HCT116 (cell line): Measurements from ENCODE around the gene CPN2. TPM values are rescaled to one million over a fixed set of nuclear protein-coding genes. Genes with fewer than 3 reads are reported as not detected.

ENCODE experiments used
- ATAC-seq: fragments of 200-7000 bp; cut with Tn5 transposase; 2 replicates; pipeline ENCODE4 v1.9.1; 2020; ENCODE audit warnings: mild to moderate bottlenecking, moderate library complexity
- BruUV-seq: library from RNA; stranded (reverse); fragments of 400-500 nt; replicated peaks from 2 replicates; lab custom pipeline; 2021; lab: Mats Ljungman, UMichigan
- CTCF ChIA-PET: fragments of 300-600 bp; sonication (Branson Sonifier 250); formaldehyde crosslinking; loops from one replicate; lab custom pipeline; 2021; ENCODE audit warnings: antibody characterized with exemption; lab: Charles Lee
- POLR2A ChIA-PET: fragments of 300-600, 350-600 bp; sonication (Branson Sonifier 250); formaldehyde crosslinking; loops from one replicate; lab custom pipeline; 2021; ENCODE audit warnings: antibody characterized with exemption; lab: Charles Lee
- RAD21 ChIA-PET, 2 experiments: fragments of 300-600 bp; sonication (Branson Sonifier 250); formaldehyde crosslinking; loops; one replicate each; lab custom pipeline; 2023; ENCODE audit warnings: low total read pairs in 2 of 2; ENCODE audit not compliant: uncharacterized antibody in 2 of 2, unreplicated experiment in 2 of 2, low non-redundant PET in 1 of 2; lab: Charles Lee
- DNase-seq: peaks from one replicate; pipeline ENCODE4 v3.0.0-alpha.2; 2010; ENCODE audit warnings: low read depth, low spot score
- H2AFZ ChIP-seq: fragments of 200-600 bp; shearing (Covaris generic), sonication (generic); 2 replicates; pipeline ENCODE4 v1.6.1; 2017; ENCODE audit warnings: low read depth, mixed run types, mixed read lengths, antibody characterized with exemption, low read length; ENCODE audit not compliant: poor library complexity, severe bottlenecking
- H3K27ac ChIP-seq: 2 replicates; pipeline ENCODE4 v1.5.1; 2012; ENCODE audit warnings: low read depth, low read length
- H3K27me3 ChIP-seq: fragments of 200-600 bp; sonication (generic); 2 replicates; pipeline ENCODE4 v1.6.1; 2016; ENCODE audit warnings: mixed run types, low read length, mixed read lengths; ENCODE audit not compliant: insufficient read depth
- H3K36me3 ChIP-seq, 2 experiments: fragments of 200-500 bp in 1 of 2; fragments of 200-600 bp in 1 of 2; sonication (Bioruptor generic) in 1 of 2; sonication (generic) in 1 of 2; 2 replicates each; pipeline versions ENCODE4 v1.5.1 to v1.6.1; 2014 to 2016; ENCODE audit warnings: low read length in 2 of 2, inconsistent platforms in 1 of 2, mixed read lengths in 1 of 2, mixed run types in 1 of 2; ENCODE audit not compliant: insufficient read depth in 2 of 2, control insufficient read depth in 1 of 2
- H3K4me1 ChIP-seq, 2 experiments: fragments of 200-600 bp in 1 of 2; sonication (generic) in 1 of 2; 2 replicates each; pipeline versions ENCODE4 v1.5.1 to v1.6.1; 2012 to 2017; ENCODE audit warnings: low read length in 2 of 2, inconsistent platforms in 1 of 2, mild to moderate bottlenecking in 1 of 2, mixed read lengths in 1 of 2, mixed run types in 1 of 2, moderate library complexity in 1 of 2; ENCODE audit not compliant: insufficient read depth in 2 of 2, control insufficient read depth in 1 of 2
- H3K4me2 ChIP-seq: fragments of 200-600 bp; sonication (generic); 2 replicates; pipeline ENCODE4 v1.6.1; 2017; ENCODE audit warnings: mixed run types, low read length, mixed read lengths
- H3K4me3 ChIP-seq, 2 experiments: fragments of 200-600 bp in 1 of 2; sonication (generic) in 1 of 2; replicated peaks in 1 of 2; 2 replicates each; pipeline ENCODE4 v1.5.1; 2011 to 2016; ENCODE audit warnings: low read length in 2 of 2, control low read depth in 1 of 2, low read depth in 1 of 2, mild to moderate bottlenecking in 1 of 2, mixed read lengths in 1 of 2, mixed run types in 1 of 2
- H3K79me2 ChIP-seq: fragments of 200-600 bp; sonication (generic); 2 replicates; pipeline ENCODE4 v1.6.1; 2017; ENCODE audit warnings: mild to moderate bottlenecking, mixed run types, low read length, moderate library complexity, mixed read lengths; ENCODE audit not compliant: insufficient read depth
- H3K9ac ChIP-seq: fragments of 200-600 bp; sonication (generic); 2 replicates; pipeline ENCODE4 v1.6.1; 2016; ENCODE audit warnings: low read length, mixed read lengths
- H3K9me2 ChIP-seq: fragments of 200-600 bp; sonication (generic), shearing (Covaris generic); 2 replicates; pipeline ENCODE4 v1.6.1; 2017; ENCODE audit warnings: mixed run types, mild to moderate bottlenecking, moderate library complexity; ENCODE audit not compliant: insufficient read depth
- H3K9me3 ChIP-seq, 2 experiments: fragments of 200-500 bp in 1 of 2; fragments of 200-600 bp in 1 of 2; sonication (Bioruptor generic) in 1 of 2; sonication (generic) in 1 of 2; 2 replicates each; pipeline ENCODE4 v1.6.1; 2014 to 2017; ENCODE audit warnings: low read length in 2 of 2, mixed read lengths in 2 of 2, inconsistent platforms in 1 of 2, low read depth in 1 of 2, mild to moderate bottlenecking in 1 of 2, mixed run types in 1 of 2, moderate library complexity in 1 of 2; ENCODE audit not compliant: control insufficient read depth in 1 of 2, insufficient read depth in 1 of 2
- H4K20me1 ChIP-seq: fragments of 200-600 bp; sonication (generic), shearing (Covaris generic); 2 replicates; pipeline ENCODE4 v1.6.1; 2017; ENCODE audit warnings: mixed run types, mild to moderate bottlenecking, moderate library complexity; ENCODE audit not compliant: insufficient read depth
- ATF3 ChIP-seq: IDR thresholded peaks from 2 replicates; pipeline ENCODE4 v1.6.1; 2012
- CBX3 ChIP-seq: IDR thresholded peaks from 2 replicates; pipeline ENCODE4 v1.6.1; 2012; ENCODE audit warnings: low read depth
- CEBPB ChIP-seq: IDR thresholded peaks from 2 replicates; pipeline ENCODE4 v1.6.1; 2012; ENCODE audit warnings: low read depth
- CTCF ChIP-seq, 3 experiments: fragments of 200-600 bp in 1 of 3; sonication (generic) in 1 of 3; IDR thresholded peaks in 2 of 3; conservative IDR thresholded peaks in 1 of 3; 2 replicates each; pipeline ENCODE4 v1.5.1; 2012 to 2017; ENCODE audit warnings: low read depth in 2 of 3, low read length in 2 of 3, antibody characterized with exemption in 1 of 3, borderline replicate concordance in 1 of 3, control low read depth in 1 of 3, mild to moderate bottlenecking in 1 of 3, mixed read lengths in 1 of 3, mixed run types in 1 of 3, moderate library complexity in 1 of 3; ENCODE audit not compliant: insufficient read depth in 1 of 3
- EGR1 ChIP-seq: IDR thresholded peaks from 2 replicates; pipeline ENCODE4 v1.6.1; 2012; ENCODE audit warnings: low read depth
- ELF1 ChIP-seq: IDR thresholded peaks from 2 replicates; pipeline ENCODE4 v1.6.1; 2012; ENCODE audit warnings: low read depth, borderline replicate concordance
- EZH2 ChIP-seq: fragments of 200-600 bp; sonication (generic); IDR thresholded peaks from 2 replicates; pipeline ENCODE4 v1.6.1; 2017; ENCODE audit warnings: antibody characterized with exemption, mixed run types
- EZH2phosphoT487 ChIP-seq: fragments of 200-600 bp; IDR thresholded peaks from 2 replicates; pipeline ENCODE4 v1.6.1; 2018; ENCODE audit warnings: antibody characterized with exemption, borderline replicate concordance
- JUND ChIP-seq: IDR thresholded peaks from 2 replicates; pipeline ENCODE4 v1.6.1; 2012
- MAX ChIP-seq: IDR thresholded peaks from 2 replicates; pipeline ENCODE4 v1.6.1; 2012
- POLR2A ChIP-seq: IDR thresholded peaks from 2 replicates; pipeline ENCODE4 v1.7.0; 2011; ENCODE audit warnings: borderline replicate concordance; ENCODE audit not compliant: insufficient read depth, insufficient read length; ENCODE audit errors: extremely low read depth
- POLR2AphosphoS5 ChIP-seq: IDR thresholded peaks from 2 replicates; pipeline ENCODE4 v1.6.1; 2011; ENCODE audit warnings: mild to moderate bottlenecking, low read depth, low read length, moderate library complexity
- RAD21 ChIP-seq: IDR thresholded peaks from 2 replicates; pipeline ENCODE4 v1.6.1; 2012; ENCODE audit warnings: low read depth, mild to moderate bottlenecking
- SIN3A ChIP-seq: IDR thresholded peaks from 2 replicates; pipeline ENCODE4 v1.6.1; 2012; ENCODE audit warnings: low read depth
- SP1 ChIP-seq: IDR thresholded peaks from 2 replicates; pipeline ENCODE4 v1.6.1; 2012; ENCODE audit warnings: low read depth
- SRF ChIP-seq: IDR thresholded peaks from 2 replicates; pipeline ENCODE4 v1.6.1; 2012; ENCODE audit warnings: low read depth
- TCF7L2 ChIP-seq: IDR thresholded peaks from 2 replicates; pipeline ENCODE4 v1.7.0; 2011; ENCODE audit warnings: borderline replicate concordance, inconsistent platforms; ENCODE audit not compliant: insufficient read depth, insufficient read length; ENCODE audit errors: extremely low read depth
- YY1 ChIP-seq: IDR thresholded peaks from 2 replicates; pipeline ENCODE4 v1.6.1; 2011; ENCODE audit warnings: low read length, low read depth, moderate library complexity, mild to moderate bottlenecking; ENCODE audit not compliant: insufficient replicate concordance; ENCODE audit errors: extremely low read depth
- ZFX ChIP-seq: fragments of 450-650 bp; IDR thresholded peaks from 2 replicates; pipeline ENCODE4 v1.6.1; 2017
- ZNF274 ChIP-seq: fragments of 200-500 bp; sonication (Bioruptor generic); IDR thresholded peaks from 2 replicates; pipeline ENCODE4 v1.6.1; 2014; ENCODE audit warnings: mild to moderate bottlenecking, low read depth, low read length, inconsistent platforms
- intact Hi-C: fragments of 100-400 bp; cut with micrococcal nuclease; formaldehyde crosslinking; loops from 2 replicates; pipeline ENCODE4 v1.10.0; 2022
- total RNA-seq: library from RNA; stranded (reverse); gene quantifications from one replicate; pipeline ENCODE4 v1.2.1, GENCODE V29; 2021; ENCODE audit not compliant: unreplicated experiment

Gene CPN2
- total RNA-seq, 1 experiment from 2014 or later, result not detected

DNA sequence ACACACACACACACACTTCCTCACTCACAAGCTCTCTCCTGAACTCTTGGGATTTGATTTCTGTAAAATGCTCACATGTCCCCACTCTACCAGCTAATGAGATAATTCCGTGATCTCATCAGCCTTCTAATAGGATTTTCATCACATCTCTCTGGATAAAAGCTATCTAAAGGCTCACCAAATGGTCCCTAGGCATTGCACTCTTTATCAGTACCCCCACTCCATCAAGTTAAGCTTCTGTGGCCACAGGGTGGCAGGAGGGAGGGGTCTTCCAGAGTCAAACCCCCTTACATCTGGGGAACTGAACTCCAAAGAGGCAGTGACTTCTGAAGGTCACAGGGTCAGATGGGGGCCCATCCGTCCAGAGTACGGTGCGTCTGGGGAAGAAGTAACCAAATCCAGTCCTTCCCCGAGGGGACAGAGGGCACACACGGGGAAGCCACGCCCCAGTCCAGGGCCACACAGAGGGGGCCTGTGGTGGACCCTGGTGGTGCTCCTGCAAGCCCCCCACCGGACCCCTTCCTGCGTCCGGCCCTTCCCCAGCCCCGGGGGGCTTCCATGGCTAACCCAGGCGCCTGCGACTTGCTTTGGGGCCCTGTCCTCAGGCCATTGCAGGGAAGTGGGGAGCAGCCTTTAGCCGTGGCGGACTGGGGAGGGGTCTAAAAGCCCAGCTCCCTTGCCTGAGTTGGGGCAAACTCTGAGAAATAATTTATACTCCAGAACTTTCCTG, 25.5 kb downstream of the CPN2 start (continued):
- TF ChIP-seq YY1, result no peak

- H3K4me1 ChIP-seq, result peaks cover 35 to 82% of the 10 kb centered on the region in 2 experiments
- CTCF ChIA-PET, result interaction anchor here (1.5 to 3.0 kb wide), 2 partner anchors 9 to 543 kb away, joined by 12 to 21 read pairs; no protein-coding TSS in a partner anchor
Observed at GRCh38 chr3:194324823-194325327, 26.3 kb downstream of the CPN2 start.

More at GRCh38 chr3:194324823-194325327, 26.3 kb downstream of the CPN2 start:
- Histone ChIP-seq H2AFZ (no peak overlapping the region), H3K27me3 (no peaks in the 10 kb centered on the region), H3K9ac (peak overlapping the region; percentile 87)
- TF ChIP-seq EZH2phosphoT487 (no peak), EGR1 (no peak), ZNF274 (no peak), ATF3 (no peak), ELF1 (no peak), MAX (no peak), CBX3 (no peak), SIN3A (no peak), SP1 (no peak), CEBPB (no peak), EZH2 (no peak), JUND (no peak), POLR2A (no peak), POLR2AphosphoS5 (no peak), SRF (no peak), RAD21 (no peak), CTCF (IDR thresholded peaks at IDR 0.05 in 2 of 3, conservative IDR thresholded peaks at IDR 0.05 in 1 of 3; ENCODE audit: borderline replicate concordance in 1 of 3, insufficient read depth in 1 of 3, low read depth in 2 of 3, low read length in 2 of 3) (no peak), TCF7L2 (no peak), ZFX (no peak)
- TF ChIP-seq, all 23 proteins: peak for 0
- ATAC-seq (no peak), DNase-seq (no peak)
- RAD21 ChIA-PET, result no interaction called here
- intact Hi-C loops, result loop anchor here (5.0 kb wide), 2 partner anchors 453 to 1408 kb away; partner anchors contain the start of gene MB21D2
- H3K4me2 ChIP-seq, result peak overlapping the region; percentile 96
- no TSS peak for BruUV-seq
- peaks cover 0 to 13% of the 10 kb centered on the region in 2 experiments; a peak in 1 of 4 replicates for H3K9me3 ChIP-seq
- H3K4me3 ChIP-seq, result peak overlapping the region; percentile 44 to 61; a peak in 3 of 4 replicates
- H3K79me2 ChIP-seq, result peaks cover 18% of the 10 kb centered on the region; the same call in 1 of the 2 replicates
- H4K20me1 ChIP-seq, result no peaks in the 10 kb centered on the region
- H3K9me2 ChIP-seq, result no peaks in the 10 kb centered on the region
- H3K36me3 ChIP-seq, result no peaks in the 10 kb centered on the region
- peak overlapping the region; percentile 95 for H3K27ac ChIP-seq
- POLR2A ChIA-PET, result interaction anchor here (0.6 to 1.5 kb wide), 3 partner anchors 185 to 540 kb away, joined by 3 to 5 read pairs (median 4); no protein-coding TSS in a partner anchor
